OCI-LY7 (cell line): ENCODE measurements around the gene BACH2. TPM values are rescaled to one million over a fixed set of nuclear protein-coding genes. Genes with fewer than 3 reads are reported as not detected.

Source experiments
- BruUV-seq: library from RNA; stranded (reverse); fragments of 400-500 nt; replicated peaks from 2 replicates; lab custom pipeline; 2021; lab: Mats Ljungman, UMichigan
- CTCF ChIA-PET: fragments of 300-600 bp; sonication (Branson Sonifier 250); formaldehyde crosslinking; loops from one replicate; lab custom pipeline; 2022; ENCODE audit warnings: antibody characterized with exemption; ENCODE audit not compliant: unreplicated experiment; lab: Charles Lee
- POLR2A ChIA-PET: fragments of 300-600 bp; sonication (Branson Sonifier 250); formaldehyde crosslinking; loops from one replicate; lab custom pipeline; 2022; ENCODE audit warnings: antibody characterized with exemption; lab: Charles Lee
- DNase-seq: peaks from one replicate; pipeline ENCODE4 v3.0.0-alpha.2; 2015; ENCODE audit warnings: low spot score
- H2AFZ ChIP-seq: fragments of 200-600 bp; sonication (generic), shearing (Covaris generic); 2 replicates; pipeline ENCODE4 v1.6.1; 2014; ENCODE audit warnings: mild to moderate bottlenecking, antibody characterized with exemption, low read length, moderate library complexity
- H3K27ac ChIP-seq: fragments of 200-600 bp; sonication (generic); 2 replicates; pipeline ENCODE4 v1.5.1; 2014; ENCODE audit warnings: mixed run types, low read depth, mild to moderate bottlenecking, moderate library complexity, low read length, inconsistent platforms; ENCODE audit not compliant: poor library complexity, severe bottlenecking
- H3K36me3 ChIP-seq: fragments of 200-600 bp; sonication (generic); 2 replicates; pipeline ENCODE4 v1.6.1; 2014; ENCODE audit warnings: mild to moderate bottlenecking, antibody characterized with exemption, low read length, moderate library complexity, mixed read lengths; ENCODE audit not compliant: insufficient read depth
- H3K4me1 ChIP-seq: fragments of 200-600 bp; sonication (generic); 2 replicates; pipeline ENCODE4 v1.5.1; 2014; ENCODE audit warnings: mild to moderate bottlenecking, low read length; ENCODE audit not compliant: insufficient read depth, poor library complexity, severe bottlenecking
- H3K4me2 ChIP-seq: fragments of 200-600 bp; sonication (generic); 2 replicates; pipeline ENCODE4 v1.6.1; 2014; ENCODE audit warnings: mild to moderate bottlenecking, low read length
- H3K4me3 ChIP-seq: fragments of 200-600 bp; sonication (generic); 2 replicates; pipeline ENCODE4 v1.5.1; 2014; ENCODE audit warnings: mild to moderate bottlenecking, low read depth, low read length; ENCODE audit not compliant: poor library complexity, severe bottlenecking
- H3K79me2 ChIP-seq: fragments of 200-600 bp; sonication (generic); 2 replicates; pipeline ENCODE4 v1.6.1; 2016; ENCODE audit warnings: low read depth, mild to moderate bottlenecking, low read length, moderate library complexity, mixed read lengths; ENCODE audit not compliant: insufficient read depth
- H3K9me2 ChIP-seq: fragments of 200-600 bp; sonication (generic); 2 replicates; pipeline ENCODE4 v1.6.1; 2016; ENCODE audit warnings: mild to moderate bottlenecking, low read length, mixed read lengths; ENCODE audit not compliant: insufficient read depth
- H3K9me3 ChIP-seq: fragments of 200-600 bp; sonication (generic); 2 replicates; pipeline ENCODE4 v1.6.1; 2014; ENCODE audit warnings: mild to moderate bottlenecking, mixed run types, low read length, mixed read lengths
- H4K20me1 ChIP-seq: fragments of 200-600 bp; sonication (generic); 2 replicates; pipeline ENCODE4 v1.6.1; 2014; ENCODE audit warnings: mild to moderate bottlenecking, antibody characterized with exemption, low read length, moderate library complexity, mixed read lengths; ENCODE audit not compliant: insufficient read depth
- EZH2phosphoT487 ChIP-seq: fragments of 200-600 bp; sonication (generic); IDR thresholded peaks from 2 replicates; pipeline ENCODE4 v1.6.1; 2018; ENCODE audit warnings: low read depth, borderline replicate concordance, mild to moderate bottlenecking, mixed run types, antibody characterized with exemption, low read length, moderate library complexity, mixed read lengths
- intact Hi-C: fragments of 100-400 bp; cut with micrococcal nuclease; formaldehyde crosslinking; loops from one replicate; pipeline ENCODE4 v1.10.0; 2022; ENCODE audit not compliant: unreplicated experiment
- total RNA-seq, 2 experiments: library from RNA; depleted of rRNA in 1 of 2; stranded (reverse); fragments of >200 nt in 1 of 2; shearing (Covaris generic) in 1 of 2; gene quantifications; 2 replicates each; pipeline ENCODE4 v1.2.3, GENCODE V29; 2014 to 2022
- TF ChIP-seq, protein P1 (sequence below): fragments of 200-600 bp; sonication (generic); conservative IDR thresholded peaks from 2 replicates; pipeline ENCODE4 v1.5.1; 2014; ENCODE audit warnings: mild to moderate bottlenecking, antibody characterized with exemption, low read length, moderate library complexity, mixed read lengths

BACH2 gene
- total RNA-seq, 2 experiments from 2014 or later: 92.0 to 163 TPM

DNA sequence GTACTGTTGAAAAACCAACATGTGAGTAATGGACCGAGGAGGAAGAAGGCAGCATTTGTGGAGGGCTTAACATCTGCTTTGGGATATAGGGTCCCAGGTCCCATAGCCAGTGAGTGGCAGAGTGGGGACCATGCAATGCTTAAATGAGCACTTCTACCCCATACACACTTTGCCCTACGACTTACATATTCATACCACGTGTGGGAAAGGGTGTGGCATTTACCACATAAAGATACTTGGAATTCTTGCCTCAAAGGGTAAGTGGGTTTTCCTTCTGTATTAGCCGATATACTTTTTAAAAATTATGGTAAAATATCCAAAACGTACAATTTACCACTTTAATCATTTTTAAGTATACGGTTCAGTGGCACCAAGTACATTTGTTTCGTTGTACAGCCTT, 199.3 kb downstream of the BACH2 start:
- Histone ChIP-seq H3K4me3 (no peak overlapping the region), H3K4me2 (no peak overlapping the region), H2AFZ (no peak overlapping the region), H3K9me3 (no peaks in the 10 kb centered on the region), H4K20me1 (no peaks in the 10 kb centered on the region), H3K36me3 (peaks cover 25% of the 10 kb centered on the region), H3K9me2 (no peaks in the 10 kb centered on the region), H3K4me1 (peaks cover 16% of the 10 kb centered on the region), H3K79me2 (peaks cover 45% of the 10 kb centered on the region; the same call in 1 of the 2 replicates), H3K27ac (no peak overlapping the region)
- no peak for TF ChIP-seq EZH2phosphoT487
- TF ChIP-seq, protein P1, sequence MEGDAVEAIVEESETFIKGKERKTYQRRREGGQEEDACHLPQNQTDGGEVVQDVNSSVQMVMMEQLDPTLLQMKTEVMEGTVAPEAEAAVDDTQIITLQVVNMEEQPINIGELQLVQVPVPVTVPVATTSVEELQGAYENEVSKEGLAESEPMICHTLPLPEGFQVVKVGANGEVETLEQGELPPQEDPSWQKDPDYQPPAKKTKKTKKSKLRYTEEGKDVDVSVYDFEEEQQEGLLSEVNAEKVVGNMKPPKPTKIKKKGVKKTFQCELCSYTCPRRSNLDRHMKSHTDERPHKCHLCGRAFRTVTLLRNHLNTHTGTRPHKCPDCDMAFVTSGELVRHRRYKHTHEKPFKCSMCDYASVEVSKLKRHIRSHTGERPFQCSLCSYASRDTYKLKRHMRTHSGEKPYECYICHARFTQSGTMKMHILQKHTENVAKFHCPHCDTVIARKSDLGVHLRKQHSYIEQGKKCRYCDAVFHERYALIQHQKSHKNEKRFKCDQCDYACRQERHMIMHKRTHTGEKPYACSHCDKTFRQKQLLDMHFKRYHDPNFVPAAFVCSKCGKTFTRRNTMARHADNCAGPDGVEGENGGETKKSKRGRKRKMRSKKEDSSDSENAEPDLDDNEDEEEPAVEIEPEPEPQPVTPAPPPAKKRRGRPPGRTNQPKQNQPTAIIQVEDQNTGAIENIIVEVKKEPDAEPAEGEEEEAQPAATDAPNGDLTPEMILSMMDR: no peak
- ChIA-PET CTCF (no interaction called here), POLR2A (interaction anchor here (0.7 to 0.9 kb wide), 2 partner anchors 23 to 47 kb away, joined by 3 read pairs; no protein-coding TSS in a partner anchor)
- no peak for DNase-seq
- intact Hi-C loops: no loop called here
- BruUV-seq: no TSS peak

DNA sequence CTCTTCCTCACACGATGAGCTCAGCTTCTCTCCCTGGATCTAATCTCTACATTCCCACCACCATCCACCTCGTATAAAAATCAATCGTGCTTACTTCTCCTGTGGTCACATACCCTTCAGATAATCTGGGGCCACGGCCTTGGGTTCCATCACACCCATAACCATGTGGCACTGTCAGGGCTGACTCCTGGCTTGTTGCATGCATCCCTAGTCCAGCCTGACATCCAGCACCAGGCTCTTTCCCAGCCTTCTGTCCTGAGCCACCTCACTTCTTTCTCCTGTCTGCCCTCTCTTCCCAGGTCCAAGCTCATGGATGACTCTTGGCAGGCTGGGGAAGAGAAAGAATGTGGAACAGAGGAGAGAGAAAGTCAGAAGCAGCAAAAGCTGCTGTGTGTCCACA, 199.8 kb downstream of the BACH2 start:
- ChIA-PET CTCF (no interaction called here), POLR2A (interaction anchor here (0.7 kb wide), 1 partner anchor 48 kb away, joined by 3 read pairs; no protein-coding TSS in a partner anchor)
- Histone ChIP-seq H3K9me2 (no peaks in the 10 kb centered on the region), H3K4me3 (no peak overlapping the region), H3K36me3 (peaks cover 22% of the 10 kb centered on the region), H3K4me1 (peaks cover 11% of the 10 kb centered on the region), H3K79me2 (peaks cover 48% of the 10 kb centered on the region; the same call in 1 of the 2 replicates), H4K20me1 (no peaks in the 10 kb centered on the region), H2AFZ (no peak overlapping the region), H3K27ac (no peak overlapping the region), H3K4me2 (no peak overlapping the region), H3K9me3 (no peaks in the 10 kb centered on the region)
- TF ChIP-seq, protein P1: no peak
- TF ChIP-seq EZH2phosphoT487: no peak
- intact Hi-C loops: no loop called here
- DNase-seq: no peak
- no TSS peak for BruUV-seq

DNA sequence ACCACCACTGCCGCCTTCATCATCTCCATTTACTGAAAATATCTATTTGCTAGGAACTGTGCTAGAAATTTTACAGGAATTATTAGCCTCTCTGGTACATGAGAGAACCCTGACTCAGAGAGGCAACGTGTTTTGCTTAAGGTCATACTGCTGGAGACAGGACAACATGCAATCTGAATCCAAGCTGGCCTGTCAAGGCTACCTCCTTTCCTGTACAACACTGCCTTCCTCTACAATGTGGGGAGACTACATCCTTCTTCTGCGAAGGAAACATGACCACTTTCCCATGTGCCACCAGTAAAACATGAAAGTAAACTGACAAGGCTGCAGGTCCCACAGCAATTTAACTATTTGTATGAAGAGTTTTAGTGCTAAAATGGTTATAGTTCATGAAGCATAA, 200.9 kb downstream of the BACH2 start:
- DNase-seq: no peak
- Histone ChIP-seq H3K4me1 (peaks cover 4% of the 10 kb centered on the region), H3K27ac (no peak overlapping the region), H3K4me3 (no peak overlapping the region), H3K4me2 (no peak overlapping the region), H3K36me3 (peaks cover 16% of the 10 kb centered on the region), H2AFZ (no peak overlapping the region), H4K20me1 (no peaks in the 10 kb centered on the region), H3K9me2 (no peaks in the 10 kb centered on the region), H3K9me3 (no peaks in the 10 kb centered on the region), H3K79me2 (peaks cover 48% of the 10 kb centered on the region)
- BruUV-seq: no TSS peak
- TF ChIP-seq EZH2phosphoT487: no peak
- TF ChIP-seq, protein P1: no peak
- CTCF ChIA-PET: no interaction called here
- POLR2A ChIA-PET: no interaction called here
- intact Hi-C loops: no loop called here
